Transverse colon (tissue), 4 donors: Measurements from ENCODE around the gene PKD2. TPM values are rescaled to one million over a fixed set of nuclear protein-coding genes. Genes with fewer than 3 reads are reported as not detected.

Source experiments
- DNase-seq: peaks from one replicate; pipeline ENCODE4 v3.0.0-alpha.2; 2019
- H3K27ac ChIP-seq, 4 donors: fragments of 200-600 bp; sonication (generic); 2 replicates each; pipeline ENCODE4 v1.5.1; 2016 to 2018; ENCODE audit warnings: inconsistent platforms in 4 of 4
- H3K27me3 ChIP-seq: fragments of 200-600 bp; sonication (generic); 2 replicates; pipeline ENCODE4 v1.5.1; 2017; ENCODE audit warnings: inconsistent platforms
- H3K36me3 ChIP-seq, 4 donors: fragments of 200-600 bp; sonication (generic); 2 replicates each; pipeline ENCODE4 v1.5.1; 2017 to 2019; ENCODE audit warnings: inconsistent platforms in 4 of 4
- H3K4me1 ChIP-seq, 4 donors: fragments of 200-600 bp; sonication (generic); 2 replicates each; pipeline ENCODE4 v1.5.1; 2017 to 2020; ENCODE audit warnings: inconsistent platforms in 4 of 4
- H3K4me3 ChIP-seq, 4 donors: fragments of 200-600 bp; sonication (generic); 1 replicate in 1 of 4; 2 replicates in 3 of 4; pipeline versions ENCODE4 v1.5.1 to v1.6.1; 2017 to 2019; ENCODE audit warnings: inconsistent platforms in 4 of 4
- H3K9me3 ChIP-seq, 2 donors: fragments of 200-600 bp; sonication (generic); 2 replicates each; pipeline ENCODE4 v1.5.1; 2017 to 2019; ENCODE audit warnings: inconsistent platforms in 2 of 2
- CTCF ChIP-seq, 5 experiments: fragments of 200-600 bp in 3 of 5; fragments of 450-650 bp in 2 of 5; sonication (generic) in 3 of 5; IDR thresholded peaks; 1 replicate in 2 of 5; 2 replicates in 3 of 5; pipeline ENCODE4 v1.5.1; 2016 to 2017; ENCODE audit warnings: antibody characterized with exemption in 5 of 5, inconsistent platforms in 3 of 5, mild to moderate bottlenecking in 2 of 5, moderate library complexity in 1 of 5
- EP300 ChIP-seq: sonication (generic); formaldehyde crosslinking; IDR thresholded peaks from one replicate; pipeline ENCODE4 v1.6.1; 2017; ENCODE audit warnings: antibody characterized with exemption, low read depth
- POLR2A ChIP-seq: fragments of 450-650 bp; IDR thresholded peaks from one replicate; pipeline ENCODE4 v1.6.1; 2016; ENCODE audit warnings: antibody characterized with exemption, mild to moderate bottlenecking, moderate library complexity
- POLR2AphosphoS5 ChIP-seq, 3 donors: sonication (generic); formaldehyde crosslinking; IDR thresholded peaks; one replicate each; pipeline ENCODE4 v1.6.1; 2016; ENCODE audit warnings: antibody characterized with exemption in 3 of 3
- WGBS, 2 donors: methylation state at CpG; one replicate each; pipeline ENCODE4 v1.1.5; 2018; ENCODE audit warnings: low coverage in 1 of 2; 5-methylcytosine and 5-hydroxymethylcytosine counted together
- in situ Hi-C, 4 donors: fragments of 200-750 bp; cut with MboI; loops; one replicate each; pipeline versions ENCODE4 v1.15.0 to v1.15.1; 2017; ENCODE audit warnings: low sequenced_read_pairs in 3 of 4, low pct_ligation_motif_present in 1 of 4, low pct_unique_long_range_greater_than_20kb in 1 of 4
- intact Hi-C: fragments of 100-400 bp; cut with DNase I; formaldehyde crosslinking; loops from one replicate; pipeline ENCODE4 v1.15.1; 2023; ENCODE audit warnings: low total_unique reads
- total RNA-seq, 4 donors: library from RNA; depleted of rRNA; stranded (reverse); fragments of >200 nt; gene quantifications; one replicate each; pipeline ENCODE4 v1.1.0, GENCODE V29; 2016

Gene PKD2
- total RNA-seq, 4 donors from 2014 or later = 15.7 to 48.0 (median 21.5) TPM

GRCh38 chr4:87978681-87979080, 28.8 kb upstream of the PKD2 start:
- Histone ChIP-seq H3K9me3 (no peaks in the 10 kb centered on the region), H3K27me3 (peaks cover 37% of the 10 kb centered on the region), H3K27ac (no peak overlapping the region), H3K4me3 (no peak overlapping the region), H3K36me3 (no peaks in the 10 kb centered on the region), H3K4me1 (peaks cover 0 to 2% (median 0%) of the 10 kb centered on the region in 4 donors)
- WGBS, 2 donors = 95 to 100% methylated on average over 1 of the region's 1 CpG
- TF ChIP-seq POLR2A = no peak
- TF ChIP-seq EP300 = no peak
- no peak for TF ChIP-seq POLR2AphosphoS5 (IDR thresholded peaks at IDR 0.05)
- TF ChIP-seq CTCF (IDR thresholded peaks at IDR 0.05) = no peak
- intact Hi-C loops = no loop called here
- no peak for DNase-seq
- in situ Hi-C loops = loop anchor here in 2 of 4 donors (10.0 to 25.0 kb wide), 3 partner anchors 124 to 316 kb away; partner anchors contain the start of gene DMP1 (in 1 of the 2)

GRCh38 chr4:87979810-87980209, 27.6 kb upstream of the PKD2 start:
- TF ChIP-seq EP300 (no peak), POLR2A (no peak), POLR2AphosphoS5 (IDR thresholded peaks at IDR 0.05) (no peak), CTCF (IDR thresholded peaks at IDR 0.05) (no peak)
- no peak overlapping the region for H3K27ac ChIP-seq
- in situ Hi-C loops (loop anchor here in 2 of 4 donors (10.0 to 25.0 kb wide), 3 partner anchors 125 to 318 kb away; partner anchors contain the start of gene DMP1 (in 1 of the 2)), intact Hi-C loops (loop anchor here (5.0 kb wide), 1 partner anchor 237 kb away; no protein-coding TSS in a partner anchor)
- DNase-seq = no peak
- 86 to 92% methylated on average over 1 of the region's 1 CpG for WGBS, 2 donors
- H3K27me3 ChIP-seq = peaks cover 25% of the 10 kb centered on the region
- H3K4me1 ChIP-seq = no peaks in the 10 kb centered on the region
- H3K4me3 ChIP-seq = no peak overlapping the region
- H3K9me3 ChIP-seq = no peaks in the 10 kb centered on the region
- H3K36me3 ChIP-seq = no peaks in the 10 kb centered on the region

- Histone ChIP-seq H3K27ac (no peak overlapping the region), H3K36me3 (no peaks in the 10 kb centered on the region), H3K27me3 (peaks cover 9% of the 10 kb centered on the region), H3K4me1 (no peaks in the 10 kb centered on the region), H3K9me3 (no peaks in the 10 kb centered on the region), H3K4me3 (no peak overlapping the region)
- TF ChIP-seq POLR2AphosphoS5 (IDR thresholded peaks at IDR 0.05) (no peak), CTCF (IDR thresholded peaks at IDR 0.05) (no peak), EP300 (no peak), POLR2A (no peak)
- in situ Hi-C loops (loop anchor here in 1 of 4 donors (25.0 kb wide), 1 partner anchor 319 kb away; the partner anchor contains the start of gene DMP1), intact Hi-C loops (loop anchor here (5.0 kb wide), 1 partner anchor 236 kb away; no protein-coding TSS in a partner anchor)
- 83 to 87% methylated on average over 6 to 8 of the region's 8 CpGs for WGBS, 2 donors
- DNase-seq = no peak
Measured at GRCh38 chr4:87981486-87981885, 25.9 kb upstream of the PKD2 start.

- in situ Hi-C loops (loop anchor here in 1 of 4 donors (25.0 kb wide), 1 partner anchor 320 kb away; the partner anchor contains the start of gene DMP1), intact Hi-C loops (loop anchor here (5.0 kb wide), 1 partner anchor 235 kb away; no protein-coding TSS in a partner anchor)
- Histone ChIP-seq H3K4me1 (no peaks in the 10 kb centered on the region), H3K27me3 (peaks cover 3% of the 10 kb centered on the region), H3K36me3 (no peaks in the 10 kb centered on the region), H3K27ac (no peak overlapping the region), H3K4me3 (no peak overlapping the region), H3K9me3 (no peaks in the 10 kb centered on the region)
- WGBS, 2 donors = 57 to 76% methylated on average over 1 of the region's 1 CpG
- DNase-seq = no peak
- TF ChIP-seq POLR2AphosphoS5 (IDR thresholded peaks at IDR 0.05) = no peak
- TF ChIP-seq EP300 = no peak
- no peak for TF ChIP-seq CTCF (IDR thresholded peaks at IDR 0.05)
Measured at GRCh38 chr4:87982036-87982435, 25.4 kb upstream of the PKD2 start.
